Measurements from ENCODE around the gene ERC2. TPM values are rescaled to one million over a fixed set of nuclear protein-coding genes. Genes with fewer than 3 reads are reported as not detected.

The ERC2 gene
- total and polyA plus RNA-seq, 2 of the 13 experiments (the other 11 are each of a cell fraction or from before 2014, with no cell fraction given): 0.16 to 0.22 TPM

DNA sequence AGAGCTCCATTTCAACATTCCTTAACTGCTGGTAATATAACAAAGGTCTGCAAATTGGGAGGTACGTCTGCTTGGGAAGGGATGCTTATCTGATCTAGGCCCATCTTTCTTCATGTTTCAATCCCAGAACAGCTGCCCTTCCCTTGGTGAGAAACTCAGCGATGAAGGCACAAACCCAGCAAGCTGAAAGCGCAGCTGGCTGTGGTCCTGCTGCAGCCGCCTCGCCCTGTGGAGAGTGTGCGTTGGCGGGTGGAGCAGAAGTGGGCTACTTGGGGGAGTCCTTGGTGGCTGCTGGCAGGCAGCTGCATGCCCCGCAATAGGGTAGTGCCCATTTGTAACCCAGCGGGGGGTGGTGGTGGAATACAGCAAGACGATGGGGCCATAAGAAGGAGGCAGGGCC is 820.6 kb downstream of the ERC2 start:
- H3K4me1 ChIP-seq (ENCODE audit: insufficient read depth, low read length): no peaks in the 10 kb centered on the region
- in situ Hi-C loops (cut with HindIII; ENCODE audit: extremely low pct_ligation_motif_present, low pct_unique_long_range_greater_than_20kb): no loop called here
- ChIA-PET CTCF (ENCODE audit: low intra/inter-chr PET ratio, low total read pairs) (no interaction called here), POLR2A (no interaction called here)
- no peaks in the 10 kb centered on the region for H3K36me3 ChIP-seq (replicated peaks in 1 of 2; ENCODE audit: control insufficient read depth in 1 of 2, insufficient read depth in 2 of 2, low read length in 2 of 2)
- H3K4me3 ChIP-seq (replicated peaks in 1 of 3; ENCODE audit: insufficient read depth in 1 of 3, low read depth in 2 of 3, low read length in 3 of 3): no peak overlapping the region
- intact Hi-C loops (cut with micrococcal nuclease; ENCODE audit: unreplicated experiment): no loop called here
- peaks cover 0 to 6% of the 10 kb centered on the region in 2 experiments; a peak in 2 of 5 replicates for H3K27me3 ChIP-seq (ENCODE audit: control insufficient read depth in 1 of 2, insufficient read depth in 2 of 2, low read length in 2 of 2)
- H2AFZ ChIP-seq (ENCODE audit: low read length): no peak overlapping the region
- no peak overlapping the region for H3K4me2 ChIP-seq (ENCODE audit: low read depth, low read length)
- no peaks in the 10 kb centered on the region for H3K79me2 ChIP-seq (ENCODE audit: insufficient read depth, low read length)
- no peaks in the 10 kb centered on the region for H3K9me3 ChIP-seq (ENCODE audit: low read length)
- ATAC-seq: no peak
- no peak overlapping the region for H3K27ac ChIP-seq (ENCODE audit: extremely low read length, insufficient read depth, low read length)
- WGBS (ENCODE audit: low lambda C conversion rate): 12% methylated on average over 3 of the region's 10 CpGs
- no peaks in the 10 kb centered on the region for H4K20me1 ChIP-seq (ENCODE audit: insufficient read depth, low read length)
- DNase-seq (ENCODE audit: low spot score): no peak
- no peak for TF ChIP-seq SRY (CRISPR knock-in tag; IDR thresholded peaks at IDR 0.05)
- TF ChIP-seq, protein P1, sequence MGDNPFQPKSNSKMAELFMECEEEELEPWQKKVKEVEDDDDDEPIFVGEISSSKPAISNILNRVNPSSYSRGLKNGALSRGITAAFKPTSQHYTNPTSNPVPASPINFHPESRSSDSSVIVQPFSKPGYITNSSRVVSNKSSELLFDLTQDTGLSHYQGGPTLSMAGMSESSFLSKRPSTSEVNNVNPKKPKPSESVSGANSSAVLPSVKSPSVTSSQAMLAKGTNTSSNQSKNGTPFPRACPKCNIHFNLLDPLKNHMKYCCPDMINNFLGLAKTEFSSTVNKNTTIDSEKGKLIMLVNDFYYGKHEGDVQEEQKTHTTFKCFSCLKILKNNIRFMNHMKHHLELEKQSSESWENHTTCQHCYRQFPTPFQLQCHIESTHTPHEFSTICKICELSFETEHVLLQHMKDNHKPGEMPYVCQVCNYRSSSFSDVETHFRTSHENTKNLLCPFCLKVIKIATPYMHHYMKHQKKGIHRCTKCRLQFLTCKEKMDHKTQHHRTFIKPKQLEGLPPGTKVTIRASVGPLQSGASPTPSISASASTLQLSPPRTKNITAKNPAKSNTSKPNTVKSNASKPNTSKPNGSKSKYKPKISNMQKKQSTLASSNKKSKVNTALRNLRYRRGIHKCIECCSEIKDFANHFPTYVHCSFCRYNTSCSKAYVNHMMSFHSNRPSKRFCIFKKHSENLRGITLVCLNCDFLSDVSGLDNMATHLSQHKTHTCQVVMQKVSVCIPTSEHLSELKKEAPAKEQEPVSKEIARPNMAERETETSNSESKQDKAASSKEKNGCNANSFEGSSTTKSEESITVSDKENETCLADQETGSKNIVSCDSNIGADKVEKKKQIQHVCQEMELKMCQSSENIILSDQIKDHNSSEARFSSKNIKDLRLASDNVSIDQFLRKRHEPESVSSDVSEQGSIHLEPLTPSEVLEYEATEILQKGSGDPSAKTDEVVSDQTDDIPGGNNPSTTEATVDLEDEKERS (CRISPR knock-in tag; IDR thresholded peaks at IDR 0.05): no peak
- TF ChIP-seq ZNF451 (CRISPR knock-in tag; IDR thresholded peaks at IDR 0.05): no peak
- no peak for TF ChIP-seq ZNF343 (CRISPR knock-in tag; IDR thresholded peaks at IDR 0.05)
- TF ChIP-seq SIX1 (CRISPR knock-in tag; IDR thresholded peaks at IDR 0.05; ENCODE audit: borderline replicate concordance): no peak
- no peak for TF ChIP-seq REL (CRISPR knock-in tag; conservative IDR thresholded peaks at IDR 0.05)
- TF ChIP-seq REXO4 (CRISPR knock-in tag; IDR thresholded peaks at IDR 0.05; ENCODE audit: borderline replicate concordance): no peak
- TF ChIP-seq RFXANK (CRISPR knock-in tag; IDR thresholded peaks at IDR 0.05): no peak
- TF ChIP-seq ZNF296 (CRISPR knock-in tag; conservative IDR thresholded peaks at IDR 0.05): no peak
- TF ChIP-seq PHF5A (CRISPR knock-in tag; IDR thresholded peaks at IDR 0.05; ENCODE audit: low read depth, unreplicated experiment): no peak
- TF ChIP-seq, protein P2, sequence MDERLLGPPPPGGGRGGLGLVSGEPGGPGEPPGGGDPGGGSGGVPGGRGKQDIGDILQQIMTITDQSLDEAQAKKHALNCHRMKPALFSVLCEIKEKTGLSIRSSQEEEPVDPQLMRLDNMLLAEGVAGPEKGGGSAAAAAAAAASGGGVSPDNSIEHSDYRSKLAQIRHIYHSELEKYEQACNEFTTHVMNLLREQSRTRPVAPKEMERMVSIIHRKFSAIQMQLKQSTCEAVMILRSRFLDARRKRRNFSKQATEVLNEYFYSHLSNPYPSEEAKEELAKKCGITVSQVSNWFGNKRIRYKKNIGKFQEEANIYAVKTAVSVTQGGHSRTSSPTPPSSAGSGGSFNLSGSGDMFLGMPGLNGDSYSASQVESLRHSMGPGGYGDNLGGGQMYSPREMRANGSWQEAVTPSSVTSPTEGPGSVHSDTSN (CRISPR knock-in tag; IDR thresholded peaks at IDR 0.05): no peak
- TF ChIP-seq, protein P3, sequence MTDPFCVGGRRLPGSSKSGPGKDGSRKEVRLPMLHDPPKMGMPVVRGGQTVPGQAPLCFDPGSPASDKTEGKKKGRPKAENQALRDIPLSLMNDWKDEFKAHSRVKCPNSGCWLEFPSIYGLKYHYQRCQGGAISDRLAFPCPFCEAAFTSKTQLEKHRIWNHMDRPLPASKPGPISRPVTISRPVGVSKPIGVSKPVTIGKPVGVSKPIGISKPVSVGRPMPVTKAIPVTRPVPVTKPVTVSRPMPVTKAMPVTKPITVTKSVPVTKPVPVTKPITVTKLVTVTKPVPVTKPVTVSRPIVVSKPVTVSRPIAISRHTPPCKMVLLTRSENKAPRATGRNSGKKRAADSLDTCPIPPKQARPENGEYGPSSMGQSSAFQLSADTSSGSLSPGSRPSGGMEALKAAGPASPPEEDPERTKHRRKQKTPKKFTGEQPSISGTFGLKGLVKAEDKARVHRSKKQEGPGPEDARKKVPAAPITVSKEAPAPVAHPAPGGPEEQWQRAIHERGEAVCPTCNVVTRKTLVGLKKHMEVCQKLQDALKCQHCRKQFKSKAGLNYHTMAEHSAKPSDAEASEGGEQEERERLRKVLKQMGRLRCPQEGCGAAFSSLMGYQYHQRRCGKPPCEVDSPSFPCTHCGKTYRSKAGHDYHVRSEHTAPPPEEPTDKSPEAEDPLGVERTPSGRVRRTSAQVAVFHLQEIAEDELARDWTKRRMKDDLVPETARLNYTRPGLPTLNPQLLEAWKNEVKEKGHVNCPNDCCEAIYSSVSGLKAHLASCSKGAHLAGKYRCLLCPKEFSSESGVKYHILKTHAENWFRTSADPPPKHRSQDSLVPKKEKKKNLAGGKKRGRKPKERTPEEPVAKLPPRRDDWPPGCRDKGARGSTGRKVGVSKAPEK (CRISPR knock-in tag; IDR thresholded peaks at IDR 0.05; ENCODE audit: borderline replicate concordance): no peak
- no peak for TF ChIP-seq ZNF180 (CRISPR knock-in tag; IDR thresholded peaks at IDR 0.05; ENCODE audit: borderline replicate concordance, low read depth)
- TF ChIP-seq ZNF816 (CRISPR knock-in tag; IDR thresholded peaks at IDR 0.05; ENCODE audit: borderline replicate concordance): no peak
- TF ChIP-seq, protein P4, sequence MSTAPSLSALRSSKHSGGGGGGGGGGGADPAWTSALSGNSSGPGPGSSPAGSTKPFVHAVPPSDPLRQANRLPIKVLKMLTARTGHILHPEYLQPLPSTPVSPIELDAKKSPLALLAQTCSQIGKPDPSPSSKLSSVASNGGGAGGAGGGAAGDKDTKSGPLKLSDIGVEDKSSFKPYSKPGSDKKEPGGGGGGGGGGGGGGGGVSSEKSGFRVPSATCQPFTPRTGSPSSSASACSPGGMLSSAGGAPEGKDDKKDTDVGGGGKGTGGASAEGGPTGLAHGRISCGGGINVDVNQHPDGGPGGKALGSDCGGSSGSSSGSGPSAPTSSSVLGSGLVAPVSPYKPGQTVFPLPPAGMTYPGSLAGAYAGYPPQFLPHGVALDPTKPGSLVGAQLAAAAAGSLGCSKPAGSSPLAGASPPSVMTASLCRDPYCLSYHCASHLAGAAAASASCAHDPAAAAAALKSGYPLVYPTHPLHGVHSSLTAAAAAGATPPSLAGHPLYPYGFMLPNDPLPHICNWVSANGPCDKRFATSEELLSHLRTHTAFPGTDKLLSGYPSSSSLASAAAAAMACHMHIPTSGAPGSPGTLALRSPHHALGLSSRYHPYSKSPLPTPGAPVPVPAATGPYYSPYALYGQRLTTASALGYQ (CRISPR knock-in tag; IDR thresholded peaks at IDR 0.05): no peak
- TF ChIP-seq SNAPC2 (CRISPR knock-in tag; IDR thresholded peaks at IDR 0.05): no peak
- no peak for TF ChIP-seq ZSCAN21 (CRISPR knock-in tag; IDR thresholded peaks at IDR 0.05; ENCODE audit: borderline replicate concordance)
- FAIRE-seq: no peak
- no TSS peak for BruUV-seq (replicated peaks)
- no peak overlapping the region for H3K9ac ChIP-seq (ENCODE audit: insufficient read depth, low read depth, low read length)
